IMR-90 (cell line): ENCODE measurements around the gene SMARCAD1. TPM values are rescaled to one million over a fixed set of nuclear protein-coding genes. Genes with fewer than 3 reads are reported as not detected.

Source experiments
- ATAC-seq: fragments of 200-7000 bp; cut with Tn5 transposase; 2 replicates; pipeline ENCODE4 v1.9.1; 2020; ENCODE audit warnings: low read depth, mild to moderate bottlenecking, moderate library complexity
- BruUV-seq: library from RNA; stranded (reverse); fragments of 400-500 nt; replicated peaks from 2 replicates; lab custom pipeline; 2021; lab: Mats Ljungman, UMichigan
- CTCF ChIA-PET: fragments of 300-600 bp; formaldehyde crosslinking; extraction: SDS; loops from one replicate; lab custom pipeline; 2021; ENCODE audit warnings: antibody characterized with exemption; lab: Yijun Ruan, JAX
- POLR2A ChIA-PET: fragments of 300-600 bp; sonication (Branson Sonifier 250); formaldehyde crosslinking; loops from one replicate; lab custom pipeline; 2022; ENCODE audit warnings: antibody characterized with exemption; ENCODE audit not compliant: unreplicated experiment; lab: Charles Lee
- DNase-seq: peaks from one replicate; pipeline ENCODE4 v3.0.0; 2013
- H2AFZ ChIP-seq: replicated peaks from 2 replicates; pipeline ENCODE3; 2013; ENCODE audit warnings: low read length, mild to moderate bottlenecking; ENCODE audit not compliant: poor library complexity
- H2AK5ac ChIP-seq: 2 replicates; pipeline ENCODE4 v1.6.1; 2013; ENCODE audit warnings: low read depth, low read length, inconsistent platforms
- H2AK9ac ChIP-seq: replicated peaks from 2 replicates; pipeline ENCODE3; 2013; ENCODE audit warnings: mild to moderate bottlenecking, low read depth, low read length, moderate library complexity; ENCODE audit not compliant: poor library complexity
- H2BK120ac ChIP-seq: 2 replicates; pipeline ENCODE4 v1.6.1; 2013; ENCODE audit warnings: low read depth, low read length, inconsistent platforms
- H2BK15ac ChIP-seq: 3 replicates; pipeline ENCODE4 v1.6.1; 2013; ENCODE audit warnings: low read depth, low read length, inconsistent platforms
- H2BK20ac ChIP-seq: 2 replicates; pipeline ENCODE4 v1.6.1; 2013; ENCODE audit warnings: low read depth, mild to moderate bottlenecking, inconsistent platforms, low read length, moderate library complexity
- H2BK5ac ChIP-seq: 2 replicates; pipeline ENCODE4 v1.6.1; 2013; ENCODE audit warnings: mild to moderate bottlenecking, low read depth, low read length, inconsistent platforms; ENCODE audit not compliant: poor library complexity, severe bottlenecking
- H3K14ac ChIP-seq: replicated peaks from 2 replicates; pipeline ENCODE4 v1.6.1; 2013; ENCODE audit warnings: low read depth, low read length, inconsistent platforms
- H3K18ac ChIP-seq: 2 replicates; pipeline ENCODE4 v1.6.1; 2013; ENCODE audit warnings: low read depth, low read length, control low read depth
- H3K23ac ChIP-seq: 2 replicates; pipeline ENCODE4 v1.6.1; 2013; ENCODE audit warnings: low read depth, low read length, inconsistent platforms
- H3K27ac ChIP-seq: 2 replicates; pipeline ENCODE4 v1.5.1; 2013; ENCODE audit warnings: mild to moderate bottlenecking, control low read depth, low read length; ENCODE audit not compliant: insufficient read depth
- H3K27me3 ChIP-seq: 2 replicates; pipeline ENCODE4 v1.6.1; 2013; ENCODE audit warnings: low read length; ENCODE audit not compliant: control insufficient read depth, insufficient read depth
- H3K36me3 ChIP-seq: 2 replicates; pipeline ENCODE4 v1.6.1; 2013; ENCODE audit warnings: low read length, mixed read lengths; ENCODE audit not compliant: control insufficient read depth, insufficient read depth
- H3K4ac ChIP-seq: 2 replicates; pipeline ENCODE4 v1.6.1; 2013; ENCODE audit warnings: low read depth, low read length, inconsistent platforms
- H3K4me1 ChIP-seq: 2 replicates; pipeline ENCODE4 v1.6.1; 2013; ENCODE audit warnings: low read length, mixed read lengths; ENCODE audit not compliant: control insufficient read depth, insufficient read depth
- H3K4me2 ChIP-seq: 2 replicates; pipeline ENCODE4 v1.6.1; 2013; ENCODE audit warnings: low read depth, mild to moderate bottlenecking, control low read depth, low read length, moderate library complexity
- H3K4me3 ChIP-seq: 2 replicates; pipeline ENCODE4 v1.5.1; 2013; ENCODE audit warnings: low read depth, mild to moderate bottlenecking, control low read depth, low read length, moderate library complexity; ENCODE audit not compliant: insufficient read depth
- H3K56ac ChIP-seq: 2 replicates; pipeline ENCODE4 v1.6.1; 2013; ENCODE audit warnings: low read length, inconsistent platforms; ENCODE audit not compliant: insufficient read depth; ENCODE audit errors: extremely low read depth
- H3K79me1 ChIP-seq, 2 experiments: 2 replicates each; pipeline ENCODE4 v1.6.1; 2013; ENCODE audit warnings: low read length in 2 of 2, inconsistent platforms in 1 of 2, low read depth in 1 of 2
- H3K9ac ChIP-seq: 2 replicates; pipeline ENCODE4 v1.6.1; 2013; ENCODE audit warnings: low read depth, low read length, control low read depth
- H3K9me1 ChIP-seq: 2 replicates; pipeline ENCODE4 v1.6.1; 2013; ENCODE audit warnings: low read length, inconsistent platforms; ENCODE audit not compliant: insufficient read depth
- H3K9me3 ChIP-seq: 2 replicates; pipeline ENCODE4 v1.6.1; 2013; ENCODE audit warnings: low read length; ENCODE audit not compliant: control insufficient read depth, insufficient read depth
- H4K20me1 ChIP-seq: 2 replicates; pipeline ENCODE4 v1.6.1; 2013; ENCODE audit warnings: low read length, inconsistent platforms; ENCODE audit not compliant: insufficient read depth
- H4K5ac ChIP-seq: 2 replicates; pipeline ENCODE4 v1.6.1; 2013; ENCODE audit warnings: mild to moderate bottlenecking, low read depth, low read length, control low read depth
- H4K8ac ChIP-seq, 2 experiments: 2 replicates each; pipeline ENCODE4 v1.6.1; 2013; ENCODE audit warnings: low read depth in 2 of 2, low read length in 2 of 2, control low read depth in 1 of 2, inconsistent platforms in 1 of 2
- H4K91ac ChIP-seq: 2 replicates; pipeline ENCODE4 v1.6.1; 2013; ENCODE audit warnings: low read depth, low read length, inconsistent platforms; ENCODE audit not compliant: insufficient read depth
- MAZ ChIP-seq: IDR thresholded peaks from 2 replicates; pipeline ENCODE4 v1.6.1; 2012; ENCODE audit warnings: low read depth, mild to moderate bottlenecking, low read length, improper control_type of control experiment, moderate library complexity, borderline replicate concordance
- RAD21 ChIP-seq: IDR thresholded peaks from 2 replicates; pipeline ENCODE4 v1.6.1; 2012; ENCODE audit warnings: low read length, improper control_type of control experiment
- WGBS, 2 experiments: methylation state at CpG; one replicate each; pipeline versions ENCODE4 v1.1.5 to v1.1.7; 2013; ENCODE audit warnings: missing lambda C conversion rate in 2 of 2; ENCODE audit not compliant: insufficient read length in 1 of 2; ENCODE audit errors: extremely low coverage in 2 of 2; 5-methylcytosine and 5-hydroxymethylcytosine counted together
- dilution Hi-C: fragments of 300-500 bp; cut with HindIII; formaldehyde crosslinking; loops from one replicate; pipeline ENCODE4 v1.14.3; 2018; ENCODE audit warnings: low sequenced_read_pairs; ENCODE audit not compliant: unreplicated experiment
- in situ Hi-C: fragments of 300-500 bp; cut with MboI; formaldehyde crosslinking; loops from 3 replicates; pipeline ENCODE4 v1.14.3; 2019; ENCODE audit warnings: low sequenced_read_pairs, inconsistent platforms, mixed read lengths
- intact Hi-C: fragments of 100-400 bp; cut with micrococcal nuclease; formaldehyde crosslinking; loops from 2 replicates; pipeline ENCODE4 v1.10.0; 2022
- polyA plus RNA-seq, 3 experiments: library from polyadenylated mRNA; depleted of rRNA; stranded (reverse); fragments of >200 nt; gene quantifications; 2 replicates each; pipeline ENCODE4 v1.2.3, GENCODE V29; 2012; ENCODE audit warnings: low replicate concordance in 1 of 3
- total RNA-seq: library from RNA; depleted of rRNA; stranded (reverse); fragments of >200 nt; gene quantifications from 2 replicates; pipeline ENCODE4 v1.2.3, GENCODE V29; 2012

The SMARCAD1 gene
- total and polyA plus RNA-seq, 2 of the 4 experiments (the other 2 are of a cell fraction), result 12.3 to 35.3 TPM

GRCh38 chr4:94168321-94168720 lies 39.3 kb upstream of the SMARCAD1 start:
- no peak overlapping the region for H2AK5ac ChIP-seq
- H3K4me1 ChIP-seq, result no peaks in the 10 kb centered on the region
- peak; percentile 40; the same call in 1 of the 2 replicates for ATAC-seq
- no peak overlapping the region for H3K4ac ChIP-seq
- H2BK5ac ChIP-seq, result no peak overlapping the region
- BruUV-seq, result no TSS peak
- H2AK9ac ChIP-seq, result no peak overlapping the region
- POLR2A ChIA-PET, result interaction anchor here (0.7 kb wide), 1 partner anchor 249 kb away, joined by 10 read pairs; no protein-coding TSS in a partner anchor
- H2BK20ac ChIP-seq, result no peak overlapping the region
- no peaks in the 10 kb centered on the region for H3K79me1 ChIP-seq
- no peak overlapping the region for H2AFZ ChIP-seq
- WGBS, 2 experiments, result 80% methylated on average over 1 of the region's 2 CpGs; no CpG with 5 or more reads in 1 of the 2 experiments
- H3K14ac ChIP-seq, result no peak overlapping the region
- H3K9me3 ChIP-seq, result no peaks in the 10 kb centered on the region
- H2BK120ac ChIP-seq, result no peak overlapping the region
- H3K9ac ChIP-seq, result no peak overlapping the region
- H3K23ac ChIP-seq, result no peak overlapping the region
- dilution Hi-C loops (no loop called here), in situ Hi-C loops (no loop called here), intact Hi-C loops (no loop called here)
- no peaks in the 10 kb centered on the region for H3K9me1 ChIP-seq
- no peaks in the 10 kb centered on the region for H3K27me3 ChIP-seq
- no peak overlapping the region for H3K56ac ChIP-seq
- H3K4me3 ChIP-seq, result no peak overlapping the region
- no peak for DNase-seq
- no peak overlapping the region for H3K18ac ChIP-seq
- H3K36me3 ChIP-seq, result no peaks in the 10 kb centered on the region
- no peak overlapping the region for H2BK15ac ChIP-seq
- no peak overlapping the region for H4K5ac ChIP-seq
- CTCF ChIA-PET, result no interaction called here
- H4K8ac ChIP-seq, result no peak overlapping the region
- no peak overlapping the region for H4K91ac ChIP-seq
- TF ChIP-seq MAZ, result no peak
- no peak for TF ChIP-seq RAD21
- no peak overlapping the region for H3K27ac ChIP-seq
- no peak overlapping the region for H3K4me2 ChIP-seq
- H4K20me1 ChIP-seq, result no peaks in the 10 kb centered on the region
